Lower lobe of right lung (tissue), 2 donors: ENCODE measurements around the gene TBATA. TPM values are rescaled to one million over a fixed set of nuclear protein-coding genes. Genes with fewer than 3 reads are reported as not detected.

ENCODE experiments used
- ATAC-seq, 2 donors: fragments of 200-7000 bp; cut with Tn5 transposase; one replicate each; pipeline ENCODE4 v1.9.1; 2020 to 2022; ENCODE audit warnings: mild to moderate bottlenecking in 2 of 2, moderate library complexity in 2 of 2
- DNase-seq: peaks from one replicate; pipeline ENCODE4 v3.0.0-alpha.2; 2020
- H3K27ac ChIP-seq: fragments of 200-600 bp; one replicate; pipeline ENCODE4 v1.8.0; 2022
- H3K27me3 ChIP-seq: fragments of 200-600 bp; one replicate; pipeline ENCODE4 v1.8.0; 2022; ENCODE audit warnings: low read depth
- H3K36me3 ChIP-seq: fragments of 200-600 bp; one replicate; pipeline ENCODE4 v1.8.0; 2022; ENCODE audit warnings: mild to moderate bottlenecking
- H3K4me1 ChIP-seq: fragments of 200-600 bp; one replicate; pipeline ENCODE4 v1.8.0; 2022
- H3K4me3 ChIP-seq: fragments of 200-600 bp; one replicate; pipeline ENCODE4 v1.8.0; 2022; ENCODE audit warnings: mild to moderate bottlenecking
- H3K9me3 ChIP-seq: fragments of 200-600 bp; one replicate; pipeline ENCODE4 v1.8.0; 2022
- intact Hi-C: fragments of 100-400 bp; cut with DNase I; formaldehyde crosslinking; loops from one replicate; pipeline ENCODE4 v1.11.0; 2022
- total RNA-seq: library from RNA; stranded (reverse); fragmentation: NEBNext Ultra II Directional; extraction: Animal tissue kit (Norgen Biotek cat#: 25700); gene quantifications from one replicate; pipeline ENCODE4 v1.2.1, GENCODE V29; 2021
- TF ChIP-seq, protein P1 (sequence below): fragments of 200-600 bp; IDR thresholded peaks from one replicate; pipeline ENCODE4 v1.8.0; 2022; ENCODE audit warnings: antibody characterized with exemption, mild to moderate bottlenecking
- donor health status: DM: no; HTN: yes; CAD: no; lungs with severe emphysema.

The TBATA gene
- total RNA-seq, 1 donor from 2014 or later: not detected

DNA sequence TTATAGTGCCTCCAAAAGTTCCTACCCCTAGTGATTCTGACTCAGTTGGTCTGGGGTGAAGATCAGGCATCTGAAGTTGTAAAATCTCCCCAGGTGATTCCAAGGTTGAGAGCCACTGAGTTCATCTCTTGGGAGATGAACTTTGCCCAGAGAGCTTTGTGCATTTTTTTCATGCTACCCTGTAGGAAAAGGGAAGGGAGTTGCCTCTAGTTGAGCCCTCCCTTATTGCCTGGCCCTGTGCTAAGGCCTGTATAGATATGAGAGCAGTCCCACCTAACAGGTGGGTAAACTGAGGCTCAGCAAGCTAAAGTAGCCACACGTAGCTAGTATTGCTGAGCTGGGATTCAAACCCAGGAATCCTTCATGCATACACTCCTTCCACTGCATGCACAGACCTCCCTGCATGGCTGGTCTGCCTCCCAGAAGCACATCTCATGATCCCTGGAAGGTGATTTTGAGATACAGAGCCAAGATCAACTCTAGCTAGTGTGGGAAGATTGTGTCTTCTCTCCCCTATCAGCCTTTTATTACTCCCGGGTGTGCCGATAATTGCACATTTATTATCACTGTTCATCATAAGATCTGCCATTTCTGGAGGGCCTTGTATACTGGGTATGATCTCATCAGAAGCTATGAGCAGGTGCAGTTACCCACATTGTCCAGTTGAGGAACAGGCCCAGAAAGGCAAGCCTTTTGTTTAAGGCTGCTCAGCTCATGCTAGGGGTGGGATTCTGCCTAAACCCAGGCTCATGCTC is 47.0 kb downstream of the TBATA start:
- Histone ChIP-seq H3K27me3 (no peaks in the 10 kb centered on the region), H3K27ac (no peak overlapping the region), H3K4me1 (peaks cover 15% of the 10 kb centered on the region), H3K4me3 (no peak overlapping the region), H3K9me3 (no peaks in the 10 kb centered on the region), H3K36me3 (no peaks in the 10 kb centered on the region)
- TF ChIP-seq, protein P1, sequence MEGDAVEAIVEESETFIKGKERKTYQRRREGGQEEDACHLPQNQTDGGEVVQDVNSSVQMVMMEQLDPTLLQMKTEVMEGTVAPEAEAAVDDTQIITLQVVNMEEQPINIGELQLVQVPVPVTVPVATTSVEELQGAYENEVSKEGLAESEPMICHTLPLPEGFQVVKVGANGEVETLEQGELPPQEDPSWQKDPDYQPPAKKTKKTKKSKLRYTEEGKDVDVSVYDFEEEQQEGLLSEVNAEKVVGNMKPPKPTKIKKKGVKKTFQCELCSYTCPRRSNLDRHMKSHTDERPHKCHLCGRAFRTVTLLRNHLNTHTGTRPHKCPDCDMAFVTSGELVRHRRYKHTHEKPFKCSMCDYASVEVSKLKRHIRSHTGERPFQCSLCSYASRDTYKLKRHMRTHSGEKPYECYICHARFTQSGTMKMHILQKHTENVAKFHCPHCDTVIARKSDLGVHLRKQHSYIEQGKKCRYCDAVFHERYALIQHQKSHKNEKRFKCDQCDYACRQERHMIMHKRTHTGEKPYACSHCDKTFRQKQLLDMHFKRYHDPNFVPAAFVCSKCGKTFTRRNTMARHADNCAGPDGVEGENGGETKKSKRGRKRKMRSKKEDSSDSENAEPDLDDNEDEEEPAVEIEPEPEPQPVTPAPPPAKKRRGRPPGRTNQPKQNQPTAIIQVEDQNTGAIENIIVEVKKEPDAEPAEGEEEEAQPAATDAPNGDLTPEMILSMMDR: no peak
- intact Hi-C loops: no loop called here
- DNase-seq (no peak), ATAC-seq (no peak)

DNA sequence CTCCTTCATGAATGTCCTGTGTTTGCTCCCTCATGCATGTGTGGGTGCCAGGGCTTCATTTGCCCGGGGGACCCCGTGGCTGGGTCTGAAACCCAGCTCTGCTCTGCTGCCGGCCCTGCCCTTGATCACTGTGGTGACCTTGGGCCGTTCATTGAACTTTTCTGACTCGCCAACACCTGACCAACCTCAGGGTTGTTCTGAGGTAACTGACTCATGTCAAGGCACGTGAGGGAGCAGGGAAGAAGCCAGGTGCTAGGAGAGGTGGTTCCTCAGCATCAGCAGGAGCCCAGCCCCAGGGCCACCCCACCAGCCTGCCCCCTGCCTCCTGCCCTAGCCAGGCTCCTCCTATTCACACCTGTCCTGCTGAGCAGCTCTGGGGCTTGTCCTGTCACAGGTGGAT is 47.9 kb downstream of the TBATA start:
- no peak overlapping the region for H3K27ac ChIP-seq
- intact Hi-C loops: no loop called here
- no peak overlapping the region for H3K4me3 ChIP-seq
- ATAC-seq: no peak
- no peaks in the 10 kb centered on the region for H3K27me3 ChIP-seq
- no peaks in the 10 kb centered on the region for H3K36me3 ChIP-seq
- peaks cover 5% of the 10 kb centered on the region for H3K4me1 ChIP-seq
- TF ChIP-seq, protein P1: no peak
- no peak for DNase-seq
- H3K9me3 ChIP-seq: no peaks in the 10 kb centered on the region

DNA sequence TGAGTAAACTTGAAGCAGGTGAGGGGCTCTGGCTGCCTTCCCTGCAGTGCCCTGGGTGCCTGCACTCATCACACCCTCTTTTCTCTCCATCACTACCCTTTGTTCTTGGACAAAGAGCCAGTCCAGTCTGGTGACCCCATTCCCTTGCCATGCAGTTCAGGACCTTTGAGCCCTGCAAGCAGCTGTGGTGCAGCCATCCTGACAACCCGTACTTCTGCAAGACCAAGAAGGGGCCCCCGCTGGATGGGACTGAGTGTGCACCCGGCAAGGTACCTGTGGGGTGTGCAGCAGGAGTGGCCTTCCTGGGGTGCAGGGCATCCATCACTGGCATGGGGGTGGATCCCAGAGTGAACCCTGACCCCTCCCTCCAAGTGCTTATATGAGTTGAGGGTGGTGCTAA is 48.7 kb downstream of the TBATA start:
- H3K36me3 ChIP-seq: no peaks in the 10 kb centered on the region
- peak; percentile 41 for DNase-seq
- no peak overlapping the region for H3K27ac ChIP-seq
- no peak for ATAC-seq
- no peaks in the 10 kb centered on the region for H3K27me3 ChIP-seq
- H3K4me3 ChIP-seq: no peak overlapping the region
- no peaks in the 10 kb centered on the region for H3K4me1 ChIP-seq
- TF ChIP-seq, protein P1: no peak
- intact Hi-C loops: no loop called here
- H3K9me3 ChIP-seq: no peaks in the 10 kb centered on the region

DNA sequence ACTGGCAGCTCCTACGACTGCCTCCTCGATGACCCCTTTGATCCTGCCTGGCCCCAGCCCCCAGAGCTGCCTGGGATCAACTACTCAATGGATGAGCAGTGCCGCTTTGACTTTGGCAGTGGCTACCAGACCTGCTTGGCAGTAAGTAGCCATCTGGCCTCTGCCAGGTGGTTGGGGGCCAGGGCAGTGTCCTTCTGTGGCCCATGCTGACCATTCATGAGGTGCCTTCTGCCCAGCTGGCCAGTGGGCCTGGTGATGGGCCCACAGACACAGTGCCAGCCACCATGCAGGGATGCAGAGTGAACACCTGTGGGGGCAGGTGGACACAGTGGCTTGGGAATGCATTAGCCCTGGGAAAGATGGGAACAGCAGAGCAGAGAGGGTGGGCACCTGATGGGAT is 50.0 kb downstream of the TBATA start:
- no peaks in the 10 kb centered on the region for H3K27me3 ChIP-seq
- no peak overlapping the region for H3K27ac ChIP-seq
- ATAC-seq: no peak
- H3K4me1 ChIP-seq: no peaks in the 10 kb centered on the region
- no peak overlapping the region for H3K4me3 ChIP-seq
- TF ChIP-seq, protein P1: no peak
- H3K9me3 ChIP-seq: no peaks in the 10 kb centered on the region
- no peaks in the 10 kb centered on the region for H3K36me3 ChIP-seq
- intact Hi-C loops: no loop called here
- no peak for DNase-seq

DNA sequence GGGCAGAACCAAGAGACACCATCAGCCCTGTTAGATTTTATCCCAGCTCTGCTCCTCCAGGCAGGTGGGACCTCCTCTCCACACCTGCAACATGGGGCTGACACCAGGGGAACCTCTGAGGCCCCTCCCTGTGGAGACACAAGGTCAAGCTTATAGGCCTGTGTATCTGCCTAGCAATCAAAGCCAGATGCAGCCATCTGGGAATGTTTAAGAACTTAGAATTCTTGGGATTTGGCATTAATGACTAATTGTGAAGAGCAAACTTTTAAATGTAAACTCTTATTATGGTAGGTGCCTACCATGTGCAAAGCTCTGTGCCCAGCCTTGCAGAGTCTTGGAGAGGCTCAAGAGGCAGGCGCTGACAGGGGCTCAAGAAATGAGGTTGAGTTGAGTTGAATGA is 52.1 kb downstream of the TBATA start:
- intact Hi-C loops: no loop called here
- Histone ChIP-seq H3K27ac (no peak overlapping the region), H3K4me3 (no peak overlapping the region), H3K9me3 (no peaks in the 10 kb centered on the region), H3K27me3 (no peaks in the 10 kb centered on the region), H3K36me3 (no peaks in the 10 kb centered on the region), H3K4me1 (peaks cover 3% of the 10 kb centered on the region)
- DNase-seq (no peak), ATAC-seq (no peak)
- TF ChIP-seq, protein P1: no peak
